HG03280 (cell line): ENCODE data around the gene CIC.

Experiments
- ATAC-seq: cut with Tn5 transposase; IDR thresholded peaks from one replicate; pipeline ENCODE4 v1.9.1; 2021; ENCODE audit warnings: mild to moderate bottlenecking, moderate library complexity; ENCODE audit not compliant: unreplicated experiment

The CIC gene

GRCh38 chr19:42303101-42303464 lies 34.0 kb downstream of the CIC start:
- ATAC-seq = no peak

- ATAC-seq = no peak
Observed at GRCh38 chr19:42303876-42304275, 34.8 kb downstream of the CIC start.

- ATAC-seq = no peak
Observed at GRCh38 chr19:42306646-42307045, 37.6 kb downstream of the CIC start.

GRCh38 chr19:42309686-42310085 lies 40.6 kb downstream of the CIC start:
- ATAC-seq = no peak

- ATAC-seq = no peak
Observed at GRCh38 chr19:42311657-42312056, 42.6 kb downstream of the CIC start.

GRCh38 chr19:42312370-42312769 lies 43.3 kb downstream of the CIC start:
- ATAC-seq = no peak

GRCh38 chr19:42313096-42313839 lies 44.2 kb downstream of the CIC start, which contains the start of gene TMEM145:
Gene TMEM145 (plus strand): TSS chr19:42313309. CDS start chr19:42313377, 68 bp downstream.
- no peak for ATAC-seq

GRCh38 chr19:42313840-42314755 lies 45.0 kb downstream of the CIC start:
- ATAC-seq = no peak

GRCh38 chr19:42315024-42315423 lies 46.0 kb downstream of the CIC start:
- ATAC-seq = no peak

GRCh38 chr19:42316223-42317211 lies 47.5 kb downstream of the CIC start:
- ATAC-seq = no peak

GRCh38 chr19:42317535-42317934 lies 48.5 kb downstream of the CIC start:
- ATAC-seq = no peak

- ATAC-seq = no peak
Observed at GRCh38 chr19:42322305-42322704, 53.3 kb downstream of the CIC start.

GRCh38 chr19:42323473-42323851 lies 54.4 kb downstream of the CIC start:
- no peak for ATAC-seq

GRCh38 chr19:42323852-42324654 lies 55.0 kb downstream of the CIC start:
- no peak for ATAC-seq

GRCh38 chr19:42324655-42325307 lies 55.7 kb downstream of the CIC start:
- ATAC-seq = no peak

GRCh38 chr19:42325308-42325895 lies 56.4 kb downstream of the CIC start, which contains the start of gene MEGF8:
Gene MEGF8 (plus strand): TSS chr19:42325635. CDS start chr19:42326244, 609 bp downstream.
- peak; percentile 88 for ATAC-seq

GRCh38 chr19:42325896-42326771 lies 57.1 kb downstream of the CIC start:
- ATAC-seq = peak; percentile 1

- no peak for ATAC-seq
Observed at GRCh38 chr19:42326969-42327368, 57.9 kb downstream of the CIC start.
